ENCODE data around the gene GULP1.

DNA sequence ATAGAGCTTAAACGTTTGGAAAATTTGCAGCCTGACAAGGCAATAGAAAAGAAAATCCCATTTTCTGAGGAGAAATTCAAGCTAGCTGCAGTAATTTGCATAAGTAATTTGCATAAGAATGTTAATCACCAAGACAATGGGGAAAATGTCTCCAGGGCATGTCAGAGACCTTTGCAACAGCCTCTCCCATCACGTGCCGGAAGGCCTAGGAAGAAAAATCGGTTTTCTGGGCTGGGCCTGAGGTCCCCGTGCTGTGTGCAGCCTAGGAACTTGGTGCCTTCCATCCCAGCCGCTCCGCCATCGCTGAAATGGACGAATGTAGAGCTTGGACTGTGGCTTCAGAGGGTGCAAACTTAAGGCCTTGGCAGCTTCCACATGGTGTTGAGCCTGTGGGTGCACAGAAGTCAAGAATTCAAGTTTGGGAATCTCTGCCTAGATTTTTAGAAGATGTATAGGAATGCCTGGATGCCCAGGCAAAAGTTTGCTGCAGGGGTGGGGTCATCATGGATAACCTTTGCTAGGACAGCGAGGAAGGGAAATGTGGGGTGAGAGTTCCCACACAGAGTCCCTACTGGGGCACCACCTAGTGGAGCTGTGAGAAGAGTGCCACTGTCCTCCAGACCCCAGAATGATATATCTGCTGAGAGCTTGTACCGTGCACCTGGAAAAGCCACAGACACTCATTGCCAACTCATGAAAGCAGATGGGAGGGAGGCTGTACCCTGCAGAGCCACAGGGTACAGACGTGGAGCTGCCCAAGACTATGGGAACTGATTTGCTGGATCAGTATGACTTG lies 164.6 kb downstream of the GULP1 start:
- TF ChIP-seq, protein P1, sequence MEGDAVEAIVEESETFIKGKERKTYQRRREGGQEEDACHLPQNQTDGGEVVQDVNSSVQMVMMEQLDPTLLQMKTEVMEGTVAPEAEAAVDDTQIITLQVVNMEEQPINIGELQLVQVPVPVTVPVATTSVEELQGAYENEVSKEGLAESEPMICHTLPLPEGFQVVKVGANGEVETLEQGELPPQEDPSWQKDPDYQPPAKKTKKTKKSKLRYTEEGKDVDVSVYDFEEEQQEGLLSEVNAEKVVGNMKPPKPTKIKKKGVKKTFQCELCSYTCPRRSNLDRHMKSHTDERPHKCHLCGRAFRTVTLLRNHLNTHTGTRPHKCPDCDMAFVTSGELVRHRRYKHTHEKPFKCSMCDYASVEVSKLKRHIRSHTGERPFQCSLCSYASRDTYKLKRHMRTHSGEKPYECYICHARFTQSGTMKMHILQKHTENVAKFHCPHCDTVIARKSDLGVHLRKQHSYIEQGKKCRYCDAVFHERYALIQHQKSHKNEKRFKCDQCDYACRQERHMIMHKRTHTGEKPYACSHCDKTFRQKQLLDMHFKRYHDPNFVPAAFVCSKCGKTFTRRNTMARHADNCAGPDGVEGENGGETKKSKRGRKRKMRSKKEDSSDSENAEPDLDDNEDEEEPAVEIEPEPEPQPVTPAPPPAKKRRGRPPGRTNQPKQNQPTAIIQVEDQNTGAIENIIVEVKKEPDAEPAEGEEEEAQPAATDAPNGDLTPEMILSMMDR (IDR thresholded peaks at IDR 0.05) = no peak
- no peak for TF ChIP-seq EP300 (IDR thresholded peaks at IDR 0.05)
- no peak for TF ChIP-seq POLR2A (IDR thresholded peaks at IDR 0.05)
- no peak for TF ChIP-seq POLR2AphosphoS5 (IDR thresholded peaks at IDR 0.05)
